Bronchial epithelial cell (primary cell): ENCODE results near the gene LRGUK. TPM values are rescaled to one million over a fixed set of nuclear protein-coding genes. Genes with fewer than 3 reads are reported as not detected.

Experiments
- DNase-seq: peaks from one replicate; pipeline ENCODE4 v3.0.0-alpha.2; 2010; ENCODE audit warnings: low read depth
- FAIRE-seq: peaks from 2 replicates; lab custom pipeline; 2011; peaks lifted over from hg19 to GRCh38; lab: Jason Lieb, UNC
- H3K27me3 ChIP-seq: 2 replicates; pipeline ENCODE4 v1.5.1; 2011; ENCODE audit warnings: low read length; ENCODE audit not compliant: control insufficient read depth, insufficient read depth
- H3K36me3 ChIP-seq: 2 replicates; pipeline ENCODE4 v1.5.1; 2011; ENCODE audit warnings: low read length; ENCODE audit not compliant: control insufficient read depth, insufficient read depth
- H3K4me3 ChIP-seq: 2 replicates; pipeline ENCODE4 v1.5.1; 2011; ENCODE audit warnings: mild to moderate bottlenecking, low read depth, low read length, control low read depth
- CTCF ChIP-seq: IDR thresholded peaks from 2 replicates; pipeline ENCODE4 v1.5.1; 2011; ENCODE audit warnings: mild to moderate bottlenecking, moderate library complexity, low read length, control low read depth, inconsistent platforms; ENCODE audit not compliant: insufficient read depth, severe bottlenecking
- total RNA-seq: library from RNA; depleted of rRNA; stranded (reverse); fragments of >200 nt; gene quantifications from 2 replicates; pipeline ENCODE4 v1.2.1, GENCODE V29; 2014

Gene LRGUK
- total RNA-seq, 1 donor from 2014 or later, result under 0.01 TPM

GRCh38 chr7:134197345-134197744 lies 70.2 kb downstream of the LRGUK start:
- FAIRE-seq, result no peak

GRCh38 chr7:134200970-134201369 lies 73.8 kb downstream of the LRGUK start:
- Histone ChIP-seq H3K27me3 (no peaks in the 10 kb centered on the region), H3K4me3 (no peak overlapping the region), H3K36me3 (no peaks in the 10 kb centered on the region)
- DNase-seq (no peak), FAIRE-seq (no peak)
- no peak for TF ChIP-seq CTCF

More at GRCh38 chr7:134197345-134197744, 70.2 kb downstream of the LRGUK start:
- Histone ChIP-seq H3K27me3 (no peaks in the 10 kb centered on the region), H3K36me3 (no peaks in the 10 kb centered on the region), H3K4me3 (no peak overlapping the region)
- no peak for TF ChIP-seq CTCF
- no peak for DNase-seq

DNA sequence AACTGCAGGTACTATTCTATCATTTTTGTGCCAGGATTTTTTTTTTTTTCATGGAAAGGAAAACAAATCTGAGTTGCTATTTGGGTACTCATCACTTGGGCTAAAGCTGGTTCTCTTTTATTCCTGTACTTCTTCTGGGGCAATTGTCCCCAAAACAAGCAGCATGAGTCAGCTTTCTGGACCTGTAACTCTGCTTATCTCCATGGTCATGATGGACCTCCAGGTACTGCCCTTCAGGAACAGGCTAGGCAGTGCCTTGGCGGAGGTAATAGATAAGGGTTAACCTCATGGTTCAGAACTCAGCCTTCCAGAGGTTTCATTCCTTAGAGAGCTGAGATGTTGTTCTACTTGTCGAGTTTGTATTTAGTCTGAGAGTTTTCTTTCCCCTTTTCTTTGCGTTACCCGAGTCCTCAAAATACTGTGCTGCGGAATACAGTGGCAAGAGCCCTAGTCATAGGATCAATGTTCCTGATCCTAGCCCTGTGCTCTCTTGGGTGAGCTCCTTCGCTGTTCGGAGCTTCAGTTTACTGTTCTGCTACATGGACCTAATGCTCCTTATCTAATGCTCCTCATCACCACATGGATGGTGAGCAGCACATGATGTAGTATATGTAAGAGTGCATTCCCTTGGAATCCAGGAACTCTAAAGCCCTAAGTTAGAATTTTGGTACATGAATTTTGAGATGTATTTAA lies 74.6 kb downstream of the LRGUK start:
- no peak for DNase-seq
- FAIRE-seq, result no peak
- Histone ChIP-seq H3K36me3 (no peaks in the 10 kb centered on the region), H3K27me3 (no peaks in the 10 kb centered on the region), H3K4me3 (no peak overlapping the region)
- TF ChIP-seq CTCF, result no peak

DNA sequence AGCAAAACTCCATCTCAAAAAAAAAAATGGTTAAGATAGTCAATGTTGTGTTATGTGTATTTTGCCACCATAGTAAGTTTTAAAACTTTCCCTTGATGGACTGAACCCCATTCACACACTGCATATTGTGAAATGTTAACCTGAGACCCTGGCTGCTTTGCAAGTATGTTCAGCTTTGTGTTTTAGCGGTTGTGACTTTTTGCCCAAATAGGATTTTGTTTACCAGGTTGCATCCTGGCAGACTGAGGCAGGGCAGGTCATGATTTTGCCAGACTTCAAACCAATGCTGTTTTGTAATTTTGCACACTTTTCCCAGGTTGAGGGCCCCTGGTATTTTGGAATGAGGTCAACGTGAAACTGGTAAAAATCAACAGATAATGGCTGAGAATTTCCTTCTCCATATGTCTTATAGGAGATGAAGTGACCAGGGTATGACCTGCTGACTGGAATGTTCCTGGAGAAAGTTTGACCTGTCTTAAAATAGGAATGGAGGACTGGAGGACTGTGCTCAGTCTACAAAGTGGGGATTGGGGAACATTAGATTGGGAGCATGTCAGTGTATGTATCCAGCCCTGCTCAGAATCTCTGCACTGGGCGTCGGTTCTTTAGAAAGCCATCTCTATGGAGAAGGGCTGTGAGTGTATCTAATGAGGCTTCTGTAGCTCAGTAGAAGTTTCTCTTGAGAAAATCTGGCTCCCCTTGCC lies 76.2 kb downstream of the LRGUK start:
- Histone ChIP-seq H3K27me3 (no peaks in the 10 kb centered on the region), H3K36me3 (no peaks in the 10 kb centered on the region), H3K4me3 (no peak overlapping the region)
- no peak for TF ChIP-seq CTCF
- DNase-seq (no peak), FAIRE-seq (no peak)

- Histone ChIP-seq H3K27me3 (no peaks in the 10 kb centered on the region), H3K36me3 (no peaks in the 10 kb centered on the region), H3K4me3 (no peak overlapping the region)
- FAIRE-seq (no peak), DNase-seq (no peak)
- TF ChIP-seq CTCF, result no peak
These were observed 82.3 kb downstream of the LRGUK start for GRCh38 chr7:134209322-134210015.
